ENCODE measurements around the gene CLSTN2. TPM values are rescaled to one million over a fixed set of nuclear protein-coding genes. Genes with fewer than 3 reads are reported as not detected.

The CLSTN2 gene
- total and polyA plus RNA-seq, 2 of the 4 experiments (the other 2 are of a cell fraction), result under 0.01 to 0.07 TPM

GRCh38 chr3:139934613-139935015, 371 bp upstream of the CLSTN2 start:
- Histone ChIP-seq H3K23ac (ENCODE audit: low read depth, low read length) (no peak overlapping the region), H4K8ac (ENCODE audit: low read depth in 2 of 2, low read length in 2 of 2) (no peak overlapping the region), H2AFZ (replicated peaks; ENCODE audit: low read length, poor library complexity) (no peak overlapping the region), H3K36me3 (ENCODE audit: control insufficient read depth, insufficient read depth, low read length) (no peaks in the 10 kb centered on the region), H3K9ac (ENCODE audit: low read depth, low read length) (no peak overlapping the region), H4K91ac (ENCODE audit: insufficient read depth, low read depth, low read length) (no peak overlapping the region), H3K9me3 (ENCODE audit: control insufficient read depth, insufficient read depth, low read length) (no peaks in the 10 kb centered on the region), H3K4ac (ENCODE audit: low read depth, low read length) (no peak overlapping the region), H2BK20ac (ENCODE audit: low read depth, low read length) (no peak overlapping the region), H3K4me3 (ENCODE audit: insufficient read depth, low read depth, low read length) (no peak overlapping the region), H3K27ac (ENCODE audit: insufficient read depth, low read length) (no peak overlapping the region), H2AK9ac (replicated peaks; ENCODE audit: low read depth, low read length, poor library complexity) (no peak overlapping the region), H3K4me1 (ENCODE audit: control insufficient read depth, insufficient read depth, low read length) (no peaks in the 10 kb centered on the region), H3K27me3 (ENCODE audit: control insufficient read depth, insufficient read depth, low read length) (peaks cover 22% of the 10 kb centered on the region), H3K18ac (ENCODE audit: low read depth, low read length) (no peak overlapping the region), H2BK120ac (ENCODE audit: low read depth, low read length) (no peak overlapping the region), H3K4me2 (ENCODE audit: low read depth, low read length) (peak overlapping the region; percentile 50; the same call in 1 of the 2 replicates), H4K20me1 (ENCODE audit: insufficient read depth, low read length) (no peaks in the 10 kb centered on the region), H2BK5ac (ENCODE audit: low read depth, low read length, poor library complexity, severe bottlenecking) (no peak overlapping the region), H4K5ac (ENCODE audit: low read depth, low read length) (no peak overlapping the region), H3K14ac (replicated peaks; ENCODE audit: low read depth, low read length) (no peak overlapping the region), H3K79me1 (ENCODE audit: low read depth in 1 of 2, low read length in 2 of 2) (no peaks in the 10 kb centered on the region), H2AK5ac (ENCODE audit: low read depth, low read length) (no peak overlapping the region), H2BK15ac (ENCODE audit: low read depth, low read length) (no peak overlapping the region), H3K56ac (ENCODE audit: extremely low read depth, insufficient read depth, low read length) (no peak overlapping the region), H3K9me1 (ENCODE audit: insufficient read depth, low read length) (no peaks in the 10 kb centered on the region)
- no peak for DNase-seq
- in situ Hi-C loops (cut with MboI; ENCODE audit: low sequenced_read_pairs), result loop anchor here (25.0 kb wide), 1 partner anchor 928 kb away; no protein-coding TSS in a partner anchor
- ChIA-PET CTCF (no interaction called here), POLR2A (ENCODE audit: unreplicated experiment) (no interaction called here)
- TF ChIP-seq POLR2A (IDR thresholded peaks at IDR 0.05; ENCODE audit: low read depth, low read length) (no peak), MXI1 (IDR thresholded peaks at IDR 0.05; ENCODE audit: borderline replicate concordance, low read depth, low read length) (no peak), RFX5 (IDR thresholded peaks at IDR 0.05; ENCODE audit: low read depth, low read length) (no peak), ELK1 (IDR thresholded peaks at IDR 0.05; ENCODE audit: borderline replicate concordance, low read depth, low read length) (no peak), MAZ (IDR thresholded peaks at IDR 0.05; ENCODE audit: borderline replicate concordance, low read depth, low read length) (no peak)
- dilution Hi-C loops (cut with HindIII; ENCODE audit: low sequenced_read_pairs, unreplicated experiment), result no loop called here
- no TSS peak for BruUV-seq (replicated peaks)
- WGBS, 2 experiments (ENCODE audit: extremely low coverage in 2 of 2, insufficient read length in 1 of 2), result 3% methylated on average over 10 of the region's 25 CpGs; no CpG with 5 or more reads in 1 of the 2 experiments
- ATAC-seq (ENCODE audit: low read depth), result no peak
- intact Hi-C loops (cut with micrococcal nuclease), result no loop called here

Measured in IMR-90 (cell line).